HepG2 (cell line): Measurements from ENCODE around the gene TYMP. TPM values are rescaled to one million over a fixed set of nuclear protein-coding genes. Genes with fewer than 3 reads are reported as not detected.

Experiments
- ASH2L ChIP-seq: fragments of 300-600, 200-600 bp; sonication (generic); IDR thresholded peaks from 2 replicates; pipeline ENCODE4 v1.7.0; 2017; ENCODE audit warnings: low read depth, mild to moderate bottlenecking, moderate library complexity, mixed read lengths, low read length; ENCODE audit not compliant: insufficient read length
- KDM5B ChIP-seq: sonication (generic); formaldehyde crosslinking; IDR thresholded peaks from 2 replicates; pipeline ENCODE4 v1.4.0; 2020; ENCODE audit warnings: missing genetic modification reagents, mild to moderate bottlenecking, borderline replicate concordance
- MXD3 ChIP-seq: IDR thresholded peaks from 2 replicates; pipeline ENCODE4 v1.6.1; 2016; ENCODE audit warnings: mild to moderate bottlenecking, missing biosample characterization, missing genetic modification reagents
- MZF1 ChIP-seq: sonication (generic); formaldehyde crosslinking; IDR thresholded peaks from 2 replicates; pipeline ENCODE4 v1.8.1; 2023; ENCODE audit warnings: mild to moderate bottlenecking, missing genetic modification reagents, borderline replicate concordance
- RXRA ChIP-seq: sonication (generic); formaldehyde crosslinking; IDR thresholded peaks from 2 replicates; pipeline ENCODE4 v1.5.1; 2020; ENCODE audit warnings: missing genetic modification reagents
- SNAPC2 ChIP-seq: sonication (generic); formaldehyde crosslinking; IDR thresholded peaks from 2 replicates; pipeline ENCODE4 v1.8.1; 2022; ENCODE audit warnings: mild to moderate bottlenecking, missing genetic modification reagents
- TERF1 ChIP-seq: sonication (generic); formaldehyde crosslinking; IDR thresholded peaks from 2 replicates; pipeline ENCODE4 v1.8.0; 2022; ENCODE audit warnings: mild to moderate bottlenecking, missing genetic modification reagents, moderate library complexity
- TMF1 ChIP-seq: sonication (generic); formaldehyde crosslinking; IDR thresholded peaks from 2 replicates; pipeline ENCODE4 v1.8.1; 2022; ENCODE audit warnings: low read depth, missing genetic modification reagents
- ZBTB33 ChIP-seq: sonication (generic); formaldehyde crosslinking; IDR thresholded peaks from 2 replicates; pipeline ENCODE4 v1.4.0; 2020; ENCODE audit warnings: missing genetic modification reagents
- ZNF280B ChIP-seq: sonication (generic); formaldehyde crosslinking; IDR thresholded peaks from 2 replicates; pipeline ENCODE4 v1.5.0; 2020; ENCODE audit warnings: missing genetic modification reagents, mild to moderate bottlenecking, borderline replicate concordance
- ZNF501 ChIP-seq: sonication (generic); formaldehyde crosslinking; IDR thresholded peaks from 2 replicates; pipeline ENCODE4 v1.5.1; 2020; ENCODE audit warnings: mild to moderate bottlenecking, moderate library complexity, missing genetic modification reagents
- ZNF776 ChIP-seq: sonication (generic); formaldehyde crosslinking; IDR thresholded peaks from 2 replicates; pipeline ENCODE4 v1.4.0; 2020; ENCODE audit warnings: mild to moderate bottlenecking, missing genetic modification reagents
- ZNF790 ChIP-seq: sonication (generic); formaldehyde crosslinking; IDR thresholded peaks from 2 replicates; pipeline ENCODE4 v1.8.0; 2022; ENCODE audit warnings: missing genetic modification reagents, mild to moderate bottlenecking, borderline replicate concordance
- polyA plus RNA-seq, 8 experiments: library from polyadenylated mRNA; depleted of rRNA in 3 of 8; stranded (reverse) in 7 of 8; unstranded in 1 of 8; fragments of >200 nt; fragmentation: Illumina TruSeq in 4 of 8; extraction: Trizol in 4 of 8; gene quantifications; 2 replicates each; pipeline versions ENCODE4 v1.2.1 to v1.2.3, GENCODE V29; 2011 to 2016; ENCODE audit warnings: low read depth in 4 of 8, missing spikeins in 1 of 8, mixed read lengths in 1 of 8; ENCODE audit not compliant: insufficient read depth in 1 of 8
- total RNA-seq, 5 experiments: library from RNA; depleted of rRNA; stranded (reverse); fragments of >200 nt; fragmentation: Illumina TruSeq; extraction: Trizol; gene quantifications; 2 replicates each; pipeline ENCODE4 v1.2.3, GENCODE V29; 2016; ENCODE audit warnings: low read depth in 1 of 5

Gene TYMP
- total and polyA plus RNA-seq, 2 of the 13 experiments (the other 11 are each of a cell fraction or from before 2014, with no cell fraction given): 3.9 to 4.3 TPM

GRCh38 chr22:50481045-50481439 lies 48.8 kb downstream of the TYMP start (continued):
- TF ChIP-seq ZBTB33 (CRISPR knock-in tag) (no peak), ZNF280B (0 out of 2 replicates have a peak, but pooled peaks have one; percentile 18), MZF1 (no peak), ZNF790 (CRISPR knock-in tag) (no peak), ASH2L (no peak), KDM5B (peak; percentile 47; the same call in 1 of the 2 replicates), RXRA (CRISPR knock-in tag) (peak; percentile 32; the same call in 1 of the 2 replicates), ZNF776 (peak; percentile 47; the same call in 1 of the 2 replicates), SNAPC2 (CRISPR knock-in tag) (0 out of 2 replicates have a peak, but pooled peaks have one; percentile 26), ZNF501 (CRISPR knock-in tag) (peak; percentile 20; the same call in 1 of the 2 replicates), TERF1 (no peak), TMF1 (0 out of 2 replicates have a peak, but pooled peaks have one; percentile 9), MXD3 (CRISPR knock-in tag) (peak; percentile 62; the same call in 1 of the 2 replicates)
